Nephron progenitor cell (in vitro differentiated cells): ENCODE data around the gene MKS1.

Experiments used
- DNase-seq: peaks from one replicate; pipeline ENCODE4 v3.0.0; 2021
- H3K27ac Mint-ChIP-seq: 2 replicates; pipeline ENCODE4 v1.8.0; 2021; ENCODE audit warnings: mild to moderate bottlenecking, moderate library complexity, mixed read lengths
- H3K27me3 Mint-ChIP-seq: 2 replicates; pipeline ENCODE4 v1.8.0; 2021; ENCODE audit warnings: mild to moderate bottlenecking, low read depth, mixed read lengths; ENCODE audit not compliant: poor library complexity
- H3K36me3 Mint-ChIP-seq: 2 replicates; pipeline ENCODE4 v1.8.0; 2021; ENCODE audit warnings: low read depth, mixed read lengths
- H3K4me1 Mint-ChIP-seq: 2 replicates; pipeline ENCODE4 v1.8.0; 2021; ENCODE audit warnings: mixed read lengths
- H3K4me3 Mint-ChIP-seq: 2 replicates; pipeline ENCODE4 v1.8.0; 2021; ENCODE audit warnings: mild to moderate bottlenecking, moderate library complexity, mixed read lengths
- H3K9me3 Mint-ChIP-seq: 2 replicates; pipeline ENCODE4 v1.8.0; 2021; ENCODE audit warnings: mild to moderate bottlenecking, moderate library complexity, mixed read lengths
- CTCF ChIP-seq: fragments of 200-600 bp; sonication (generic); IDR thresholded peaks from 2 replicates; pipeline ENCODE4 v1.5.0; 2021; ENCODE audit warnings: antibody characterized with exemption

MKS1 gene

GRCh38 chr17:58219789-58220183, 731 bp upstream of the MKS1 start:
- no peak for TF ChIP-seq CTCF
- H3K27me3 Mint-ChIP-seq: peaks cover 25% of the 10 kb centered on the region

GRCh38 chr17:58217766-58218165, 1.3 kb downstream of the MKS1 start:
- no peak for TF ChIP-seq CTCF
- Mint-ChIP-seq H3K36me3 (peaks cover 19% of the 10 kb centered on the region), H3K27me3 (peaks cover 11% of the 10 kb centered on the region), H3K4me1 (peaks cover 14% of the 10 kb centered on the region), H3K27ac (no peak overlapping the region), H3K4me3 (peak overlapping the region; percentile 73), H3K9me3 (peaks cover 3% of the 10 kb centered on the region)
- no peak for DNase-seq

More at GRCh38 chr17:58219789-58220183, 731 bp upstream of the MKS1 start:
- Mint-ChIP-seq H3K4me3 (peak overlapping the region; percentile 97), H3K9me3 (peaks cover 3% of the 10 kb centered on the region), H3K27ac (no peak overlapping the region), H3K36me3 (peaks cover 7% of the 10 kb centered on the region), H3K4me1 (peaks cover 14% of the 10 kb centered on the region)
- no peak for DNase-seq

DNA sequence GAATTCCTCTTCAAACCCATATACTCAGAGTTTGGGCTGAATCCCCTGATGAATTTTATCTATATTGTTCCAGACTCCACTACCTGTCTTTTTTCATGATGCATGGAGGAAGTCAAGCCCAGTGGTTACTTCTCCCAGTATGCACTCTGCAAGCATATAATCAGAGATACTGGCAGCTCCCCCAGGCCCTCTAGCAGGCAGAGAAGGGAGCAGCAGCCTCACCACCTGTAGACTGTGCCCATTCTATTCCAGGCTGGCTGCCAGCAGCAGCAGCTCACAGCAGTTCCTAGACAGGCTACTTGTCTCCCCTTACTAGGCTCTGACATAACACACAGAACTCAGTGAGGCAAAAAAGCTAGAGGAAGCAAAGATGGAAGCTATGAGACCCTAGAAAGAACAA, 3.4 kb downstream of the MKS1 start:
- H3K27me3 Mint-ChIP-seq: no peaks in the 10 kb centered on the region
- H3K4me3 Mint-ChIP-seq: no peak overlapping the region
- TF ChIP-seq CTCF: no peak
- H3K36me3 Mint-ChIP-seq: peaks cover 33% of the 10 kb centered on the region
- no peak for DNase-seq
- no peak overlapping the region for H3K27ac Mint-ChIP-seq
- H3K9me3 Mint-ChIP-seq: no peaks in the 10 kb centered on the region
- peaks cover 14% of the 10 kb centered on the region for H3K4me1 Mint-ChIP-seq

GRCh38 chr17:58210922-58211321, 8.1 kb downstream of the MKS1 start:
- H3K27me3 Mint-ChIP-seq: no peaks in the 10 kb centered on the region
- H3K36me3 Mint-ChIP-seq: peaks cover 63% of the 10 kb centered on the region
- H3K4me3 Mint-ChIP-seq: no peak overlapping the region
- no peaks in the 10 kb centered on the region for H3K9me3 Mint-ChIP-seq
- no peaks in the 10 kb centered on the region for H3K4me1 Mint-ChIP-seq
- no peak for TF ChIP-seq CTCF
- no peak for DNase-seq
- H3K27ac Mint-ChIP-seq: no peak overlapping the region

DNA sequence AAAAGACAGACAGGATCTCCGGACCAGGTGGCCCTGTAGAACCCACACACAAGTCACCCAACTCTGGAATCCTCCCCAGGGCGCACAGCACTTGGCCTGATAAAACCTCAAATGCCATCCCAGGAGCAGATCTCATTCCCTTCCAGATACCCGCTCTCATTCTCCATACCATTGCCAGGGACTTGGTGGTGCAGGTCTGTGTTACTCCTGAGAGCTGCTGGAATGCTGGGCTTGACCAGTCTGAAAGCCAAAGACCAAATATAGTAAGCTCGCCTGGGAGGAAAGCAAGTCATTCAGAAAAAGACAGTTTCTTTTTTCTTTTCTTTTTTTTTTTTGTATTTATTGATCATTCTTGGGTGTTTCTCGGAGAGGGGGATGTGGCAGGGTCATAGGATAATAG, 10.7 kb downstream of the MKS1 start:
- no peaks in the 10 kb centered on the region for H3K4me1 Mint-ChIP-seq
- no peak overlapping the region for H3K27ac Mint-ChIP-seq
- no peak overlapping the region for H3K4me3 Mint-ChIP-seq

More for the DNA sequence above, 10.7 kb downstream of the MKS1 start:
- TF ChIP-seq CTCF: no peak
- no peaks in the 10 kb centered on the region for H3K27me3 Mint-ChIP-seq
- peaks cover 53% of the 10 kb centered on the region for H3K36me3 Mint-ChIP-seq
- H3K9me3 Mint-ChIP-seq: no peaks in the 10 kb centered on the region
- no peak for DNase-seq
